Ishikawa (cell line): ENCODE measurements around the gene ZSCAN20.

Experiments used
- CEBPB ChIP-seq: IDR thresholded peaks from 2 replicates; pipeline ENCODE4 v1.6.1; 2012
- CREB1 ChIP-seq: IDR thresholded peaks from 2 replicates; pipeline ENCODE4 v1.6.1; 2012; ENCODE audit warnings: low read depth
- EGR1 ChIP-seq: IDR thresholded peaks from 2 replicates; pipeline ENCODE4 v1.6.1; 2012
- EP300 ChIP-seq: IDR thresholded peaks from 2 replicates; pipeline ENCODE4 v1.6.1; 2012; ENCODE audit warnings: borderline replicate concordance
- FOXM1 ChIP-seq: IDR thresholded peaks from 2 replicates; pipeline ENCODE4 v1.6.1; 2012; ENCODE audit warnings: low read depth, borderline replicate concordance
- NFIC ChIP-seq: IDR thresholded peaks from 2 replicates; pipeline ENCODE4 v1.6.1; 2012
- RAD21 ChIP-seq: IDR thresholded peaks from 2 replicates; pipeline ENCODE4 v1.6.1; 2012; ENCODE audit warnings: low read depth
- TAF1 ChIP-seq: IDR thresholded peaks from 2 replicates; pipeline ENCODE4 v1.6.1; 2012; ENCODE audit warnings: low read depth, mild to moderate bottlenecking
- TCF12 ChIP-seq: IDR thresholded peaks from 2 replicates; pipeline ENCODE4 v1.6.1; 2012; ENCODE audit warnings: low read depth
- TEAD4 ChIP-seq: IDR thresholded peaks from 2 replicates; pipeline ENCODE4 v1.6.1; 2012
- YY1 ChIP-seq: IDR thresholded peaks from 2 replicates; pipeline ENCODE4 v1.6.1; 2012; ENCODE audit warnings: low read depth
- ZBTB7A ChIP-seq: IDR thresholded peaks from 2 replicates; pipeline ENCODE4 v1.6.1; 2012; ENCODE audit warnings: low read depth
- TF ChIP-seq, protein P1 (sequence below): IDR thresholded peaks from 2 replicates; pipeline ENCODE4 v1.6.1; 2012
- TF ChIP-seq, protein P2 (sequence below): IDR thresholded peaks from 2 replicates; pipeline ENCODE4 v1.6.1; 2012
- TF ChIP-seq, protein P3 (sequence below): IDR thresholded peaks from 2 replicates; pipeline ENCODE4 v1.6.1; 2012; ENCODE audit warnings: low read depth, mild to moderate bottlenecking

The ZSCAN20 gene

GRCh38 chr1:33443705-33444180, 28.7 kb upstream of the ZSCAN20 start:
- TF ChIP-seq, protein P1, sequence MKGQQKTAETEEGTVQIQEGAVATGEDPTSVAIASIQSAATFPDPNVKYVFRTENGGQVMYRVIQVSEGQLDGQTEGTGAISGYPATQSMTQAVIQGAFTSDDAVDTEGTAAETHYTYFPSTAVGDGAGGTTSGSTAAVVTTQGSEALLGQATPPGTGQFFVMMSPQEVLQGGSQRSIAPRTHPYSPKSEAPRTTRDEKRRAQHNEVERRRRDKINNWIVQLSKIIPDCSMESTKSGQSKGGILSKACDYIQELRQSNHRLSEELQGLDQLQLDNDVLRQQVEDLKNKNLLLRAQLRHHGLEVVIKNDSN = no peak
- TF ChIP-seq ZBTB7A (no peak), TCF12 (no peak), CEBPB (no peak), YY1 (no peak), TEAD4 (no peak)

DNA sequence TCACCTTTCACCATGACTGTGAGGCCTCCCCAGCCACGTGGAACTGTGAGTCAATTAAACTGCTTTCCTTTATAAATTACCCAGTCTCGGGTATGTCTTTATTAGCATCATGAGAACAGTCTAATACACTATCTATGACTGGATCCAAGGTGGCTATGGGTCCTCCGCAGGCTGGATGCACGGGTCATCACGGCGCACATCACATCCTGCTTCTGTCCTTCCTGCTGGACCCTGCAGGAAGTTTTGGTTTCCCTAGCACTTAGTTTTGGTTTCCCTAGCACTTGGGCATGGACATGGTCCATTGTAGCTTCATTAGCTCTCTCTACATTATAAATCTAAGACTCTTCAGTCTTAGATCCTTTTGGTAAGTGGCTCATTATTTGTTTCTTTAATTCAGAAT, 27.3 kb upstream of the ZSCAN20 start:
- TF ChIP-seq TAF1 (no peak), CEBPB (no peak), FOXM1 (no peak), EP300 (no peak), EGR1 (no peak), CREB1 (no peak), TEAD4 (no peak), YY1 (no peak), RAD21 (no peak), TCF12 (no peak), NFIC (no peak), ZBTB7A (no peak)
- TF ChIP-seq, protein P1 = no peak
- TF ChIP-seq, protein P2, sequence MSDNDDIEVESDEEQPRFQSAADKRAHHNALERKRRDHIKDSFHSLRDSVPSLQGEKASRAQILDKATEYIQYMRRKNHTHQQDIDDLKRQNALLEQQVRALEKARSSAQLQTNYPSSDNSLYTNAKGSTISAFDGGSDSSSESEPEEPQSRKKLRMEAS = no peak
- TF ChIP-seq, protein P3, sequence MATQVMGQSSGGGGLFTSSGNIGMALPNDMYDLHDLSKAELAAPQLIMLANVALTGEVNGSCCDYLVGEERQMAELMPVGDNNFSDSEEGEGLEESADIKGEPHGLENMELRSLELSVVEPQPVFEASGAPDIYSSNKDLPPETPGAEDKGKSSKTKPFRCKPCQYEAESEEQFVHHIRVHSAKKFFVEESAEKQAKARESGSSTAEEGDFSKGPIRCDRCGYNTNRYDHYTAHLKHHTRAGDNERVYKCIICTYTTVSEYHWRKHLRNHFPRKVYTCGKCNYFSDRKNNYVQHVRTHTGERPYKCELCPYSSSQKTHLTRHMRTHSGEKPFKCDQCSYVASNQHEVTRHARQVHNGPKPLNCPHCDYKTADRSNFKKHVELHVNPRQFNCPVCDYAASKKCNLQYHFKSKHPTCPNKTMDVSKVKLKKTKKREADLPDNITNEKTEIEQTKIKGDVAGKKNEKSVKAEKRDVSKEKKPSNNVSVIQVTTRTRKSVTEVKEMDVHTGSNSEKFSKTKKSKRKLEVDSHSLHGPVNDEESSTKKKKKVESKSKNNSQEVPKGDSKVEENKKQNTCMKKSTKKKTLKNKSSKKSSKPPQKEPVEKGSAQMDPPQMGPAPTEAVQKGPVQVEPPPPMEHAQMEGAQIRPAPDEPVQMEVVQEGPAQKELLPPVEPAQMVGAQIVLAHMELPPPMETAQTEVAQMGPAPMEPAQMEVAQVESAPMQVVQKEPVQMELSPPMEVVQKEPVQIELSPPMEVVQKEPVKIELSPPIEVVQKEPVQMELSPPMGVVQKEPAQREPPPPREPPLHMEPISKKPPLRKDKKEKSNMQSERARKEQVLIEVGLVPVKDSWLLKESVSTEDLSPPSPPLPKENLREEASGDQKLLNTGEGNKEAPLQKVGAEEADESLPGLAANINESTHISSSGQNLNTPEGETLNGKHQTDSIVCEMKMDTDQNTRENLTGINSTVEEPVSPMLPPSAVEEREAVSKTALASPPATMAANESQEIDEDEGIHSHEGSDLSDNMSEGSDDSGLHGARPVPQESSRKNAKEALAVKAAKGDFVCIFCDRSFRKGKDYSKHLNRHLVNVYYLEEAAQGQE = no peak

DNA sequence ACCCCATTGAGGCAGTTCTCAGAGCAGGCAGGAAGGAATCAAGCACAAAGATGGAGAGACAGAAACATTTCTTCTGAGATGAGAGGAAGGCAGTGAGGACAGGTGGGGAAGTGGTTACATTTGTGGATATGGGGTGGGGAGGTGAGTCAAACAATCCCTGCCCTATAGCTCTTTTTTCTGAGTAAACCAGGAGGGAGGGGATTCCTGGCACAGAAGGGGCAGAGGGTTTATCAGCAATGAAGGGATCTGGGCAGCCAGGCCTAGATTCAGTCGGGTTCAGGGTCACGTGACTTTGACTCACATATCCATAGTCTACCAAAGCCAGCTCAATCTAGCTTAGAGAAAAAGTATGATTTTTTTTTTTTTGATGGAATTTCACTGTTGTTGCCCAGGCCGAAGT, 25.9 kb upstream of the ZSCAN20 start:
- no peak for TF ChIP-seq TEAD4
- TF ChIP-seq ZBTB7A = no peak
- TF ChIP-seq CREB1 = no peak
- TF ChIP-seq, protein P1 = no peak
- no peak for TF ChIP-seq FOXM1
- no peak for TF ChIP-seq NFIC
- no peak for TF ChIP-seq RAD21
- TF ChIP-seq YY1 = no peak
- no peak for TF ChIP-seq TAF1
- no peak for TF ChIP-seq CEBPB

GRCh38 chr1:33454646-33455282, 17.7 kb upstream of the ZSCAN20 start:
- TF ChIP-seq ZBTB7A (no peak), TCF12 (no peak), TEAD4 (no peak)
- TF ChIP-seq, protein P1 = no peak
- TF ChIP-seq, protein P2 = no peak

DNA sequence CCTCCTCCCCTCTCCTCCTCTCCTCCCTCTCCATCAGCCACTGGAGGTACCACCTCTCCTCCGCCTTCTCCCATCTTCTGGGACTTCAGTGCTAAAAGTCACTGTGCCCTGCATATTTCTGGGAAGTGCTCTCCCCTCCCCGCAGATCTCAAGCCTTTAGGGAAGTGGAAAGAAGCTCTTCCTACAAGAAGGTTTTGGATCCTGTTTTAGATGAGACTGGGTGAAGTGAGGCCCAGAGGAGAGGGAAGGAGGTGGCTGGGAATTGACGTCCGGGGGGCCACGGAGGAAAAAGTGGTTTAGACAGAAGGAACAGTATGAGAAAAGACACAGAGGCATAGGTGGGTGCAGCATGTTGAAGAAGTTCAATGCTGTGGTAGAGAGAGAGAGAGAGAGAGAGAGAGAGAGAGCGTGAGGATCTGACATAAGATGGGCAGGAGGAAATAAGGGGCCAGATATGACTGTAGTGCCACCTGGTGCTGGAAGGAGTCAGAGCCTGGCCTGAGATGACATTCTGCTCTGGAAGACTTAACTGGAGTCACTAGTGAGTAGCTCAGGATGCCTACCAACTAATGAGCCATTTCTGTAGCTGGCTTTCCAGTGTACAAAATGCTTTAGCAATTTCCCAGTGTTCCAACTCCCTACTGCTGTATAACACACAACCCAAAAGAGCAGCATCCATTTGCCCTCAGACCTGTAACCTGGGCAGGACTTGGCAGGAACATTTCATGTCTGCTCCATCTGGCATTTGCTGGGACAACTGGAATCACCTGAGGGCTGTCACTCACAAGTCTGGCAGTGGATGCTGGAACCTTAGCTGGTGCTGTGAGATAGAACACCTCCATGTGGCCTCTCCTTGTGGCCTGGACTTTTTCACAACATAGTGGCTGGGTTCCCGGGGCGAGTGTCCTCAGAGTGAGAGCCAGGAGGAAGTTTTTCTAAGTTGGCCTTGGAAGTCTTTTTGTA, 16.6 kb upstream of the ZSCAN20 start:
- TF ChIP-seq, protein P2 = no peak
- peak; percentile 73 for TF ChIP-seq RAD21

DNA sequence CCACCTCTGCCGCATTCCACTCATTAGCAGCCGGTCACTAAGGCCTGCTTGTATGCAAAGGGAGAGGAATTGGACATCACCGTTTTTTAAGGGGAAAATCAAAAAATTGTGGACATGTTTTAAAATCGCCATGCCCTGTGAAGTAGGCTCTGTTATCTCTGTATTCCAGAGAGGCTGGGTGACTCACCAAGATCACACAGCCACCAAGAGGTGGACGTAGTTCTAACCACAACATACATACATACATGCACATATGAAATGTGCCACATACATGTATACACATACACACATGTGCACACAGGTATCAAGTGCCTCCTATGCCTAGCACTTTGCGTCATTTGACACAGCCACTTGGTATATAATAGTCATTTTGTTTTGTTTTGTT, 16.0 kb upstream of the ZSCAN20 start:
- TF ChIP-seq, protein P3 = no peak
- TF ChIP-seq, protein P1 = no peak
